NCI-H2196 (cell line): ENCODE measurements around the gene PDCL3.

Experiments
- DNase-seq: peaks from one replicate; lab custom pipeline; 2025; ENCODE audit not compliant: unreplicated experiment; lab: John Stamatoyannopoulos, UW

Gene PDCL3

DNA sequence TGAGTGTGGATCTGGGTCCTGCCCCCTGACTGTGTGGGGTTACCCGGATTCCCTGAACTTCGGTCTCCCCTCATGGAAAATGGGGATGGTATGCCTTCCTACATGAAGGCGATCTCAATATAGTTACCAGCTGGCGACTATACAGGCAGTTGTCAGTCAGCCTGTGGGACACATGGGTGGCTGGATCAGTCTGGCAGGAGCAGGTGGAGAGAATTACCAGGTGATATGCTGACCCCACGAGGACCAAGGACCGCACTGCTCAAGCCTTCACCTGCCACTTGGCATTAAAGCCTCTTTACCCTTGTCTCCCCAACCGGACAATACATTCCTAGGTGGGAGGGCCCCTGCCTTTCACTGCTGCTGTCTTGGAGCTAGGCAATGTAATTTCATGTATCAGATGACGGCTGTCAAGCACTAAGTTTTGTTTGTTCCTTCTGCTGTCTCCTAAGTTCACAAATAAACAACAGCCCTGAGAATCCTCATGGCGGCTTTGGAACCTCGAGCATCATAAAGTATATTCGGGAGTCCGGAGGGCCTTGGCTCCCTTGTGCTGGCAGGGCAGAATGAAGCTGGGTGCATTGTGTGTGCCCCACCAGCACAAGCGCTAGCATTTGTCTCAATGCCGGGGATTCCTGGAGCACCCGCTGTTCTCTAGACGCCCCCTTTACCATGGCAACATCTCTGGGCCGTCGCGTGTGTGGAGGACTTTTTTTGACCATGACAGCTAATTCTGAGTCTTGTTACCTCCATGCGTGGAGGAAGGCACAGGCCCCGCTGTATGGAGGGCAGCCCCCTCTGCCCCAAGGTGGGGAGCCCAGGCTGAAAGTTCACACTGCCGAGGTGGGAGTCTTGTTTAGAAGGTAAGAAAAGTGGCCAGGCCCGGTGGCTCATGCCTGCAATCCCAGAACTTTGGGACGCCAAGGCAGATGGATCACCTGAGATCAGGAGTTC, 48.6 kb downstream of the PDCL3 start:
- no peak for DNase-seq

DNA sequence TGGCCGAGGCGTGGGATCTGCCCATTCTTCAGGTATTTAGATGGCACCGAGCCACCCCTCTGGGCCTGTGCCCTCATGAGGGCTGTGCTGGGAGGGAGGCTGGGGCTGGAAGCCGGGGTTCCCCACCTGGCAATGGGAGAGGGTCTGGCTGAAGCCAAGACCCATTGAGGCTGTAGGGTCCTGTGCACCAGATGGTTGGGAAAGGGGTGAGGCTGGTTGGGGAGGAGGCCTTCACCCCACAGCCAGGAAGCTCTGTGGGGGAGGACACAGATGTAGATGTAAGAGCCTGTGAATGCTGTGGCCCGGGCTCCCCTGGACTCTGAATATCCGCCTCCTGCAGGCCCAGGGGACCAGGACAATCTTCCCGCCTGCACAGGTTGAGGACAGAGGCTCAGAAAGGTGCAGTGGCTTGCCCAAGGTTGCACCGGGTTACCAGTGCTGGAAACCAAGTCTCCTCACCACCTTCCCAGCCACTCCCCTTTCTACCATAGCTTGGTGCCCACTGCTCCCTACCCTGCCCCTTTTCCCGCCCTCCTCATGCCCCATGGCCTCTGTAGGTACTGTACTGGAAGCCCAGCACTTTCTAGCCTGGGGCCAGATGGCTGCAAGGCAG, 49.7 kb downstream of the PDCL3 start:
- DNase-seq: no peak

DNA sequence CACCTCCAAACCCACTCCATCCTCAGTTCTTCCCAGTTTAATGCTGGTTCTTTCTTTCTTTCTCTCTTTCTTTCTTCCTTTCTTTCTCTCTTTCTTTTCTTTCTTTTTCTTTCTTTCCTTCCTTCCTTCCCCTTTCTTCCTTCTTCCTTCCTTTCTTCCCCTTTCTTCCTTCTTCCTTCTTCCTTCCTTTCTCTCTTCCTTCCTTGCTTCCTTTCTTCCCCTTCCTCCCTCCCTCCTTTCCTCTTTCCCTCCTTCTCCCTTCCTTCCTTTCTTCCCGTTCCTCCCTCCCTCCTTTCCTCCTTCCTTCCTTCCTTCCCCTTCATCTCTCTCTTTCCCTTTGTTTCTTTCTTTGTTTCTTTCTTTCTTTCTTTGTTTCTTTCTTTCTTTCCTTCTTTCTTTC, 50.9 kb downstream of the PDCL3 start:
- DNase-seq: no peak

DNA sequence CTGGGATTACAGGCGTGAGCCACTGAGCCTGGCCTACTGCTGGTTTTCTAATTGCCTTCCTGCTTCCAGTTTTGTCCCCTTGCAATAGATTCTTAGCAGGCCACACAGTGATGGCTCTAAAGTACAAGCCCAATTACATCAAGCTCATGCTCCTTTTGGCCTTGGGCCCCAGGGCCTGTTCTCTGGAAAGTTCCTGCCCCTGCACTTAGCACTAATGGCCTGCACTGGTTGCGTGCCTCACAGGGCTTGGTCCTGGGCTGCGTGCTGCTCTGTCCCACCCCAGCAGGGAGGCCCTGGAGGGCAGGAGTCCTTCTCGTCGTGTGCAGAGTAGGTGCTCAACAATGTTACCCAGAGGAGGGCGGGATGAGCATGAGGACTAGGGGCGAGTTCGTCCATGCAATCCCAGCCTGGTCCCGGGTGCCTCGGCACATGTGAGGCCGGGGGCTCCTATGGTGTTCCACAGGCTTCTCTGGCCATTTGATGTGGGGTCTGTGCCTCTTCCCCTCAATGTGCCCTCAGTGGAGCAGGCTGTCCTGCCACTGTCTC, 51.7 kb downstream of the PDCL3 start:
- DNase-seq: no peak

DNA sequence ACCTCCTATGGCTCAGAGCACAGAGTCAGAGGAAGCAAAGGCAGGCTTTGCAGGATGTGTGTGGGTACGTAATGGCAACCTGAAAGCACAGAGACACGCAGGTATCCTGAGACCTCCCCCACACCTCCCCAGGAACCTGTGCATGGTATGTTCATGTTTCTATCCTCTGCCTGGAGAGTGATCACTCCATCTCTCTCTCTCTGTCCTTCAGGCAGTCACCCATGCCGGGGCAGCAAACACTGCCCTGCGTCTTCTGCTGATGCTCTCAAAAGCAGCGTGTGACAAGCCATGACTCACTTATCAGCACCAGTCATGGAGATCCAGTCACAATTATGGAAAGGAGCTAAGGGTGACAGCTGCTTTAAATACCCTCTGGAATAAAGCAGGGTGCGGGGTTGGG, 52.7 kb downstream of the PDCL3 start:
- no peak for DNase-seq

DNA sequence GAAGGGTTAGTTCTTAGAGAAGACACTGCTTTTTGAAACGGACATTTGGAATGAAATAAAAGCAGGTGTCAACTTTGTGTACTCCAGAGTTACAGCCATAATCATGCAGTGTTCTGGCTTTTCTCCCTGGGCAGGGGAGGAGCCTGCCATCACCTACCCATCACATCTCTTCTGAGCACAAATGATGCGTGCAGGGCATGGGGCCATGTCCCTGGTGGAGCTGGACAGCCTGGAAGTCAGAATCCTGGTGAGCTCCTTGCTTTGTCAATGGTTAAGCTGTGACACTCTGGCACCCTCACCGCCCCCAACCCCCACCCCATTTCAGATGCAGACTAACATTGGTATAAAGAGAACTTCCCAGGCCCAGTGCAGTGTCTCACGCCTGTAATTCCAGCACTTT, 53.1 kb downstream of the PDCL3 start:
- no peak for DNase-seq

DNA sequence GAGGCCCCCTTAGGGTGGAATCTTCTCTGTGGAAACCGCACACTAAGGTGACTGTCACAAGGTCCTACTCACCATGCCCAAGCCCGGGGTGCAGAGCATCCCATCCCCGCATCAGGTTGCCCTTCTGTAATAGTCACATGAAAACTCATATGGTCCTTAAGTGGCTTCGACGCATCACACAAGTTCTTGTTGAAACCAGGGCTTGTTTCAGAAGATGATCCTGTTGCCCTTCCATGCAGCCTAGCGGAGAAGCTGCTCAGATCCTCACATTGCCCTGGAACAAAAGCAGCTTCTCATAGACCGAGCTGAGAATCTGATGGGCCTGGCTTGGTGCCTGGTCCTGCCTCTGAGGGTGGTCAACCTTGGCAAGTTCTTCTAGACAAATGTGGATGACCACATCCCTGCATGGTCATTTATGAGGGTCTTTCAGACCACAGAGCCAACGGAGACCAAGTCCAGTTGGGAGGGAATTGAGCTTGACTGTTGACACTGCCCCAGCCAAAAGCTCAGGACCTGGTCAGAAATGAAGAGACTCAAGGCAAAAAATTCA, 54.1 kb downstream of the PDCL3 start:
- no peak for DNase-seq

- no peak for DNase-seq
Measured at GRCh38 chr2:100619951-100620350, 57.2 kb downstream of the PDCL3 start.

DNA sequence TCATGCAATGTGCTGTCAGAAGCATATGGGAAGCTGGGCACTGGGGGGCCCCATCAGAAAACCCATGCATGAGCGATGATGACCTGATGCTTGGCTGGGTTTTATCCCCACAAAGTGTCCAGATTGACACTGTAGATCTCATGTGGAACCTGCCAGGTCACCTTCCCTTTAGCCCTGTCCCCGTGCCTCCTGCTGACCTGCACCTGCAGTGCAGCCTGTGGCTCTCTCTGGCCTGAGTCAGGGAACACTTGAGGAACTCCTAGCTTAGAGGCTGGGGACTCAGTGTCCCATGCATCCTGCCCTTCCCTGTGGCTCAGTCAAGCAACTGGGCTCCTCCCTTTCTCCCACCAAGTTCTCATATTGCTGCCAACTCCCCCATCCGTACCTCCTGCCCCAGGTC, 57.7 kb downstream of the PDCL3 start:
- no peak for DNase-seq

GRCh38 chr2:100621371-100621951, 58.7 kb downstream of the PDCL3 start:
- no peak for DNase-seq

DNA sequence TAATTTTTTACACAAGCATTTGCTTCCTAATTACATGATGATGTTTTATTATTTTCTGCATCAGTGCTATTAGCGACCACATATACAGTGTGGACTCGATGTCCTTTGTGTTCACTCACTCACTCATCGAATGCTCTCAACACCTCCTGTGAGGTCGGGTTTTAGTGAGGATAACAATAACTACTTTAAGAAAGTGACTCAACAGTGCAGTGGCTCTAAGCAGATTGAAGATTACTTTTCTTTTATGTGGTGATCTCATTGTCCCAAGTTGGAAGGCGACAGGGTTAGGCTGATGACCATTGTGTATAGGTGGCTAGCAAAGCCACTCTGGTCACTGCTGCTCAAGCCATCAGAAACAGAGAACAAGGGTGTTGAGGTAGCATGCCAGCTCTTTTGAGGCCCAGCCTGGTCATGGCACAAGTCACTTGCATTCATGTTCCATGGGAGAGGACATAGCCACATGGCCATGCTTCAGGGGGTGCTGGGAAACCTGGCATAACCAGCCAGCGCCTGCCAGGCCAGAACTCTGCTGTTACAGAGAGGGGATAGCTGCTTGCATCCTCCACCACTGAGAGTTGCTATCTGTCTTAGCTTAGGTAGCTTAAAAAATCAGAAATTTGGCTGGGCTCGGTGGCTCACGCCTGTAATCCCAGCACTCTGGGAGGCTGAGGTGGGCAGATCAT, 60.4 kb downstream of the PDCL3 start:
- no peak for DNase-seq

- no peak for DNase-seq
Measured at GRCh38 chr2:100623930-100624329, 61.1 kb downstream of the PDCL3 start.

- DNase-seq: no peak
Measured at GRCh38 chr2:100624536-100624935, 61.7 kb downstream of the PDCL3 start.

DNA sequence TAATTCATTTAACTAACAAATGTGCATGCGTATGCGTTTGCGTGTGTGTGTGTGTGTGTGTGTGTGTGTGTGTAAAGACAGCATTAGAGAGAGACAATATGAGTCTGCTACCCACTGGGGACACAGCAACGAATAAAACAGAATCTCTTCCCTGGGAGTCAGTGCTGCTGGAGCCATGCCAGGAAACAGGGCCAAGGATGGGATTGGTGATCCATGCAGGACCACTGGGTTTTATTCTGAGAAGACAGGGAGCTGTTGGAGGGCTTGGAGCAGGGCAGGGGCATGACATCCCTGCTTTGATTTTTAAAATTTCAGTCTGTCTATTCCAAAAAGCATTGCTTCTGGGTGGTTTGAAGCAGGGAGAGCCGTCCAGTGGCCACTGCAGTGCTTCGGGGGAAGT, 62.9 kb downstream of the PDCL3 start:
- DNase-seq: no peak
